Stimulated activated CD8-positive, alpha-beta memory T cell treated with anti-CD3 and anti-CD28 coated beads, Interleukin-7, amount 100 ng/mL, for 24 hours (primary cell): ENCODE data around the gene CLEC17A.

ENCODE experiments used
- DNase-seq: peaks from one replicate; pipeline ENCODE4 v3.0.0-alpha.2; 2020; ENCODE audit warnings: low read depth

CLEC17A gene

DNA sequence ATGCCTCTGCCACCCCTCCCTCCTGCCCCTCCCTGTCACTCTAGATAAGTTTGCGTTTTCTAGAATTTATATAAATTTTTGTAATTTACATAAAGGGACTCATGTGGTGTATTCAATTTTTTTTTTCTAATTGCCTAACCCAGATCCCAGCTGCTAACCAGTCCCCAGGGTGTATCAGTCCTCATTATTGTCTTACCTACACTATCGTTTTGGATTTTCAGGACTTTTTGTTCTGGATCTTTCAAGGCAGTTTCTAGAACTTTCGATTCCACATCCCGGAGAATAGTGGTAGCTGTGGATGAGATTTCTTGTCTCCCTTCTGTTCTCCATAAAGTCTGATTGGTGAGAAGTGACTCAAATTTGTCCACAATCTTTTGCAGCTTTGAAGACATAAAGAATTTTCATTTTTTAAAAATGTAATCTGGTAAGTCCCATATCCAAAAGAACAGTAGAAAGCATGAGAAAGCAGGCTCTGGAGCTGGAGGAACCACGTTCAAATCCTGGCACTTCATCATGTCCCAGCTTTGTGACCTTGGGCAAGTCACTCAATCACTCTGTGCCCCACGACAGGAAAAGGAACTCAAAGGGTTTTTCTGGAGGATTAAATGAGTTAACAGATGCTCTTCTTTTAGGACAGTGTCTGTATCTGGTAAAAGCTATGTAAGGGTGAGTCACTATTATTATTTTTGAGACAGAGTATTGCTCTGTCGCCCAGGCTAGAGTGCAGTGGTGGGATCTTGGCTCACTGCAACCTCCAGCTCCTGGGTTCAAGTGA lies 72.1 kb downstream of the CLEC17A start:
- DNase-seq, result no peak

DNA sequence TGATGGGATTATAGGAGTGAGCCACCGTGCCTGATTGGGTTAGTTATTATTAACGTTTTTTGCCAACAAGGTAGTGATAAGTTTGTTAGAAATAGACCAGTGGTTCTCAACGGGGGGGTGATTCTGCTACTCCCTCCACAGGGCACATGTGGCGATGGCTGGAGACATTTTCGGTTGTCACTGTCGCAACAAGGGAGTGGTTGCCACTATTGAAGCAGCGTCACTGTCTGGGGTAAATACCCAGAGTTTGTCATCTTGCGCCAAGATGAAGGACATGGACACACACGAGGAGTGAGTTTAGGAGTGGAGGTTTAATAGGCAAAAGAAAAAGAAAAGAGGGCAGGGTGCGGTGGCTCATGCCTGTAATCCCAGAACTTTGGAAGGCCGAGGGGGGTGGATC lies 72.8 kb downstream of the CLEC17A start:
- DNase-seq, result no peak

DNA sequence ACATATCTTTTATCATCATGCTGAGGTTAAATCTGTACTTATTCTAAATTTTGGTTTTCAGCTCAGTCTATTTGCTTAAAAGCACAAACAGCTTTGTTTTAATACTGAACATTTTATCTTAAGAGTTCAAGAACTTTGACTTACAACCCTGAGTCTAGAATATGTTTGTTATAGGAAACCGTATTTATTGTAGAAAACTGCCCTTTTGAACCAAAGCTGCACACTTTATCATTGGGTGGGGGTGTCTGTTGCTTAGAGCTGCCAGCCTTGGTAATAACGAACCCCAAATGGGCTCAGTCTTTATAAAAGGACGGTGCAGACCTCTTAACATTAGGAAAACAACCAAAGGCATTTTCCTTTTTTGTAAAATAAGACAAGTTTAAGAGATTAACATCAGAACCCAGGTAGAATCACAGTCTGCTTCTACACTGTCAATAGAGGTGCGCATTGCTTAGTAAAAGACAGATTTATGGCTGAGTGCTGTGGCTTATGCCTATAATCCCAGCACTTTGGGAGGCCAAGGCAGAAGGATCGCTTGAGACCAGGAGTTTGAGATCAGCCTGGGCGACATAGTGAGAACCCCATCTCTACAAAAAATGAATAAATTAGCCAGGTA lies 77.1 kb downstream of the CLEC17A start:
- DNase-seq, result no peak

DNA sequence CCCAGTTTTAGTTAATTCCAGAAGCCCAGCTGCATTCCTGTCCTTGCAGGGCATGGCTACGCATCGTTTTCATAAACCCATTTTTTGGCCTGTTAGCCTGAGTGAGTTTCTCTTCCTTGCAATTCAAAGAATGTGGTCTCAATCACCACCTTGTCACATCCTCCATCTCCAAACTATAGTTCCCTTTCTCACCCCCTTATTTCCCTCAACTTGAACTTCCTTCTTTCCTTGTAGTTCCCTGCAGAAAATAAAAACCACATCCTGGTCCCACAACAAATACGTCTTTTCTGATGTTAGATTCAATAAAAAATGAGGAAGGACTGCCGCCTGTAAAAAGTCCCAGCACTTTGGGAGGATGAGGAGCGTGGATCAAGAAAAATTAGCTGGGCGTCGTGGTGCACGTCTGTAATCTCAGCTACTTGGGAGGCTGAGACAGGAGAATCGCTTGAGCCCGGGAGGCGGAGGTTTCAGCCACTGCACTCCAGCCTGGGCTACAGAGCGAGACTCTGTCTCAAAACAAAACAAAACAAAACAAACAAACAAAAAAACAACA lies 78.6 kb downstream of the CLEC17A start:
- no peak for DNase-seq
